Measurements from ENCODE around the gene ERC2. TPM values are rescaled to one million over a fixed set of nuclear protein-coding genes. Genes with fewer than 3 reads are reported as not detected.

ERC2 gene
- total RNA-seq, 2 experiments from 2014 or later, result not detected

- no peaks in the 10 kb centered on the region for H3K36me3 Mint-ChIP-seq
- H3K27me3 Mint-ChIP-seq, result no peaks in the 10 kb centered on the region
- H3K4me3 Mint-ChIP-seq, result no peak overlapping the region
- intact Hi-C loops (cut with micrococcal nuclease), result no loop called here
- ChIA-PET CTCF (no interaction called here), POLR2A (no interaction called here)
- H3K27ac Mint-ChIP-seq, result no peak overlapping the region
- no peak for DNase-seq
- no peaks in the 10 kb centered on the region for H3K4me1 Mint-ChIP-seq (ENCODE audit: low read depth)
- H3K9me3 Mint-ChIP-seq, result peaks cover 2% of the 10 kb centered on the region
Observed at GRCh38 chr3:55735976-55736375, 732.3 kb downstream of the ERC2 start.

GRCh38 chr3:55731741-55732140 is 736.5 kb downstream of the ERC2 start:
- no peak overlapping the region for H3K4me3 Mint-ChIP-seq
- no peaks in the 10 kb centered on the region for H3K36me3 Mint-ChIP-seq
- POLR2A ChIA-PET, result no interaction called here
- H3K27me3 Mint-ChIP-seq, result no peaks in the 10 kb centered on the region
- no peak overlapping the region for H3K27ac Mint-ChIP-seq
- CTCF ChIA-PET, result no interaction called here
- no peaks in the 10 kb centered on the region for H3K9me3 Mint-ChIP-seq
- intact Hi-C loops (cut with micrococcal nuclease), result no loop called here
- no peak for DNase-seq
- no peaks in the 10 kb centered on the region for H3K4me1 Mint-ChIP-seq (ENCODE audit: low read depth)

GRCh38 chr3:55729546-55729945 is 738.7 kb downstream of the ERC2 start:
- Mint-ChIP-seq H3K36me3 (no peaks in the 10 kb centered on the region), H3K4me3 (no peak overlapping the region), H3K27me3 (no peaks in the 10 kb centered on the region), H3K27ac (no peak overlapping the region), H3K4me1 (ENCODE audit: low read depth) (no peaks in the 10 kb centered on the region), H3K9me3 (no peaks in the 10 kb centered on the region)
- CTCF ChIA-PET, result no interaction called here
- intact Hi-C loops (cut with micrococcal nuclease), result loop anchor here (10.0 kb wide), 2 partner anchors 245 to 525 kb away; partner anchors contain the start of gene WNT5A
- POLR2A ChIA-PET, result no interaction called here
- no peak for DNase-seq

- H3K4me3 Mint-ChIP-seq, result no peak overlapping the region
- H3K9me3 Mint-ChIP-seq, result no peaks in the 10 kb centered on the region
- POLR2A ChIA-PET, result no interaction called here
- H3K27ac Mint-ChIP-seq, result no peak overlapping the region
- no peak for DNase-seq
- no peaks in the 10 kb centered on the region for H3K4me1 Mint-ChIP-seq (ENCODE audit: low read depth)
- intact Hi-C loops (cut with micrococcal nuclease), result loop anchor here (10.0 kb wide), 2 partner anchors 244 to 524 kb away; partner anchors contain the start of gene WNT5A
- no peaks in the 10 kb centered on the region for H3K27me3 Mint-ChIP-seq
- CTCF ChIA-PET, result no interaction called here
- no peaks in the 10 kb centered on the region for H3K36me3 Mint-ChIP-seq
Observed at GRCh38 chr3:55728461-55729100, 739.7 kb downstream of the ERC2 start.

- Mint-ChIP-seq H3K9me3 (no peaks in the 10 kb centered on the region), H3K4me1 (ENCODE audit: low read depth) (no peaks in the 10 kb centered on the region), H3K27ac (no peak overlapping the region), H3K36me3 (no peaks in the 10 kb centered on the region), H3K27me3 (no peaks in the 10 kb centered on the region), H3K4me3 (no peak overlapping the region)
- POLR2A ChIA-PET, result no interaction called here
- CTCF ChIA-PET, result no interaction called here
- DNase-seq, result no peak
- intact Hi-C loops (cut with micrococcal nuclease), result loop anchor here (10.0 kb wide), 2 partner anchors 242 to 522 kb away; partner anchors contain the start of gene WNT5A
Observed at GRCh38 chr3:55726501-55726775, 741.8 kb downstream of the ERC2 start.

GRCh38 chr3:55725681-55726500 is 742.4 kb downstream of the ERC2 start:
- intact Hi-C loops (cut with micrococcal nuclease), result loop anchor here (10.0 kb wide), 2 partner anchors 241 to 521 kb away; partner anchors contain the start of gene WNT5A
- DNase-seq, result no peak
- H3K27ac Mint-ChIP-seq, result no peak overlapping the region
- no peak overlapping the region for H3K4me3 Mint-ChIP-seq
- no peaks in the 10 kb centered on the region for H3K9me3 Mint-ChIP-seq
- no peaks in the 10 kb centered on the region for H3K36me3 Mint-ChIP-seq
- no peaks in the 10 kb centered on the region for H3K27me3 Mint-ChIP-seq
- H3K4me1 Mint-ChIP-seq (ENCODE audit: low read depth), result no peaks in the 10 kb centered on the region
- ChIA-PET POLR2A (no interaction called here), CTCF (no interaction called here)

- no peak overlapping the region for H3K4me3 Mint-ChIP-seq
- DNase-seq, result no peak
- intact Hi-C loops (cut with micrococcal nuclease), result loop anchor here (10.0 kb wide), 2 partner anchors 240 to 520 kb away; partner anchors contain the start of gene WNT5A
- ChIA-PET POLR2A (no interaction called here), CTCF (no interaction called here)
- H3K27me3 Mint-ChIP-seq, result no peaks in the 10 kb centered on the region
- no peak overlapping the region for H3K27ac Mint-ChIP-seq
- no peaks in the 10 kb centered on the region for H3K4me1 Mint-ChIP-seq (ENCODE audit: low read depth)
- H3K36me3 Mint-ChIP-seq, result no peaks in the 10 kb centered on the region
- H3K9me3 Mint-ChIP-seq, result no peaks in the 10 kb centered on the region
Observed at GRCh38 chr3:55724821-55725220, 743.4 kb downstream of the ERC2 start.

GRCh38 chr3:55724407-55724784 is 743.9 kb downstream of the ERC2 start:
- intact Hi-C loops (cut with micrococcal nuclease), result loop anchor here (10.0 kb wide), 2 partner anchors 240 to 520 kb away; partner anchors contain the start of gene WNT5A
- no peaks in the 10 kb centered on the region for H3K9me3 Mint-ChIP-seq
- POLR2A ChIA-PET, result no interaction called here

GRCh38 chr3:55723653-55724406 is 744.4 kb downstream of the ERC2 start:
- ChIA-PET POLR2A (no interaction called here), CTCF (no interaction called here)
- H3K27me3 Mint-ChIP-seq, result no peaks in the 10 kb centered on the region
- no peaks in the 10 kb centered on the region for H3K4me1 Mint-ChIP-seq (ENCODE audit: low read depth)
- H3K4me3 Mint-ChIP-seq, result no peak overlapping the region
- no peaks in the 10 kb centered on the region for H3K36me3 Mint-ChIP-seq
- DNase-seq, result no peak
- intact Hi-C loops (cut with micrococcal nuclease), result loop anchor here (10.0 kb wide), 2 partner anchors 239 to 519 kb away; partner anchors contain the start of gene WNT5A
- no peak overlapping the region for H3K27ac Mint-ChIP-seq
- no peaks in the 10 kb centered on the region for H3K9me3 Mint-ChIP-seq

More at GRCh38 chr3:55724407-55724784, 743.9 kb downstream of the ERC2 start:
- CTCF ChIA-PET, result no interaction called here
- Mint-ChIP-seq H3K27ac (no peak overlapping the region), H3K4me3 (no peak overlapping the region), H3K36me3 (no peaks in the 10 kb centered on the region), H3K27me3 (no peaks in the 10 kb centered on the region), H3K4me1 (ENCODE audit: low read depth) (no peaks in the 10 kb centered on the region)
- no peak for DNase-seq

GRCh38 chr3:55721716-55722484 is 746.4 kb downstream of the ERC2 start:
- intact Hi-C loops (cut with micrococcal nuclease), result loop anchor here (10.0 kb wide), 2 partner anchors 237 to 517 kb away; partner anchors contain the start of gene WNT5A
- no peak for DNase-seq
- Mint-ChIP-seq H3K27ac (no peak overlapping the region), H3K4me3 (no peak overlapping the region), H3K27me3 (no peaks in the 10 kb centered on the region), H3K9me3 (no peaks in the 10 kb centered on the region), H3K4me1 (ENCODE audit: low read depth) (no peaks in the 10 kb centered on the region), H3K36me3 (no peaks in the 10 kb centered on the region)
- CTCF ChIA-PET, result interaction anchor here (0.7 kb wide), 1 partner anchor 236 kb away, joined by 3 read pairs; no protein-coding TSS in a partner anchor
- POLR2A ChIA-PET, result no interaction called here

- H3K4me1 Mint-ChIP-seq (ENCODE audit: low read depth), result no peaks in the 10 kb centered on the region
- CTCF ChIA-PET, result no interaction called here
- DNase-seq, result no peak
- POLR2A ChIA-PET, result no interaction called here
- H3K27me3 Mint-ChIP-seq, result no peaks in the 10 kb centered on the region
- no peaks in the 10 kb centered on the region for H3K36me3 Mint-ChIP-seq
- H3K4me3 Mint-ChIP-seq, result no peak overlapping the region
- intact Hi-C loops (cut with micrococcal nuclease), result loop anchor here (10.0 kb wide), 2 partner anchors 236 to 516 kb away; partner anchors contain the start of gene WNT5A
- no peak overlapping the region for H3K27ac Mint-ChIP-seq
- no peaks in the 10 kb centered on the region for H3K9me3 Mint-ChIP-seq
Observed at GRCh38 chr3:55720614-55721013, 747.7 kb downstream of the ERC2 start.

- intact Hi-C loops (cut with micrococcal nuclease), result no loop called here
- Mint-ChIP-seq H3K27ac (no peak overlapping the region), H3K9me3 (no peaks in the 10 kb centered on the region), H3K4me1 (ENCODE audit: low read depth) (no peaks in the 10 kb centered on the region), H3K27me3 (no peaks in the 10 kb centered on the region), H3K4me3 (no peak overlapping the region), H3K36me3 (no peaks in the 10 kb centered on the region)
- no peak for DNase-seq
- ChIA-PET POLR2A (no interaction called here), CTCF (no interaction called here)
Observed at GRCh38 chr3:55719508-55719907, 748.8 kb downstream of the ERC2 start.
